ENCODE data around the gene CSNK2A1. TPM values are rescaled to one million over a fixed set of nuclear protein-coding genes. Genes with fewer than 3 reads are reported as not detected.

CSNK2A1 gene
- total RNA-seq, 1 experiment from 2014 or later, result 229 TPM

DNA sequence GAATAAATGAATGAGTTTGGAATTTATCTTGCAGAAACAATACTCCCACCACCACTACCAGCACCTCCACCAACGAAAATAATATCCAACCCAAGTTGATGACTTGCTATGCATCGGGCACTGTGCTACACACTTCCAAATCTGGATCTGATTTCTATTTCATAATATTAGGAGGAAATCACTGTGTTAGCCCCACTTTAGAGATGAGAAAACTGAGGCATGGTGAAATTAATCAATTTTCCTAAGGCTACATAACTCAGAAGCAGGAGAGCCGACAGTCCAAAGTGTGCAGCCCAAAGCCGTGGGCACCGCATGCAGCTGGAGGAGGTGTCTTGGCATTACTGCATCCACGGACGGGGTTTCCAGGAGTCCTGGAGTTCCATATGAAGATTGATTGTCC lies 48.9 kb upstream of the CSNK2A1 start:
- TF ChIP-seq, protein P1, sequence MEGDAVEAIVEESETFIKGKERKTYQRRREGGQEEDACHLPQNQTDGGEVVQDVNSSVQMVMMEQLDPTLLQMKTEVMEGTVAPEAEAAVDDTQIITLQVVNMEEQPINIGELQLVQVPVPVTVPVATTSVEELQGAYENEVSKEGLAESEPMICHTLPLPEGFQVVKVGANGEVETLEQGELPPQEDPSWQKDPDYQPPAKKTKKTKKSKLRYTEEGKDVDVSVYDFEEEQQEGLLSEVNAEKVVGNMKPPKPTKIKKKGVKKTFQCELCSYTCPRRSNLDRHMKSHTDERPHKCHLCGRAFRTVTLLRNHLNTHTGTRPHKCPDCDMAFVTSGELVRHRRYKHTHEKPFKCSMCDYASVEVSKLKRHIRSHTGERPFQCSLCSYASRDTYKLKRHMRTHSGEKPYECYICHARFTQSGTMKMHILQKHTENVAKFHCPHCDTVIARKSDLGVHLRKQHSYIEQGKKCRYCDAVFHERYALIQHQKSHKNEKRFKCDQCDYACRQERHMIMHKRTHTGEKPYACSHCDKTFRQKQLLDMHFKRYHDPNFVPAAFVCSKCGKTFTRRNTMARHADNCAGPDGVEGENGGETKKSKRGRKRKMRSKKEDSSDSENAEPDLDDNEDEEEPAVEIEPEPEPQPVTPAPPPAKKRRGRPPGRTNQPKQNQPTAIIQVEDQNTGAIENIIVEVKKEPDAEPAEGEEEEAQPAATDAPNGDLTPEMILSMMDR (conservative IDR thresholded peaks at IDR 0.05), result no peak
- no peak overlapping the region for H3K27ac Mint-ChIP-seq
- no CpG with 5 or more reads among the region's 7 CpGs for WGBS (ENCODE audit: extremely low coverage, insufficient read length, low lambda C conversion rate)

More for the DNA sequence above, 48.9 kb upstream of the CSNK2A1 start:
- no peak overlapping the region for H2BK12ac ChIP-seq (ENCODE audit: insufficient read length, low read depth, low read length)
- H3K23ac ChIP-seq (ENCODE audit: insufficient read length, low read depth, low read length), result no peak overlapping the region
- no peak overlapping the region for H3K4ac ChIP-seq (ENCODE audit: low read depth, low read length)
- H3K79me2 ChIP-seq (ENCODE audit: insufficient read depth, low read length), result no peaks in the 10 kb centered on the region
- Mint-ChIP-seq H3K9me3 (no peaks in the 10 kb centered on the region), H3K36me3 (ENCODE audit: insufficient read depth in 1 of 3, low read depth in 3 of 3) (no peaks in the 10 kb centered on the region), H3K27me3 (ENCODE audit: low read depth) (peaks cover 6% of the 10 kb centered on the region), H3K4me3 (no peak overlapping the region), H3K4me1 (peaks cover 8% of the 10 kb centered on the region in 2 experiments)
- H3K23me2 ChIP-seq (ENCODE audit: insufficient read length, low read depth, low read length, poor library complexity, severe bottlenecking), result no peaks in the 10 kb centered on the region
- no peak overlapping the region for H2AFZ ChIP-seq (ENCODE audit: low read length)
- no peak overlapping the region for H2AK5ac ChIP-seq (ENCODE audit: insufficient read length, low read length)
- H4K5ac ChIP-seq (ENCODE audit: insufficient read length, low read depth, low read length), result no peak overlapping the region
- H3K14ac ChIP-seq (ENCODE audit: insufficient read depth, low read length), result no peak overlapping the region
- no peak overlapping the region for H2BK20ac ChIP-seq (ENCODE audit: low read depth, low read length, poor library complexity, severe bottlenecking)
- no peak overlapping the region for H2BK5ac ChIP-seq (ENCODE audit: insufficient read length, low read length)
- no peak overlapping the region for H3K4me2 ChIP-seq (ENCODE audit: insufficient read depth, insufficient read length, low read length)
- H4K91ac ChIP-seq (ENCODE audit: insufficient read length, low read depth, low read length), result no peak overlapping the region
- no peak overlapping the region for H3K9ac ChIP-seq (ENCODE audit: extremely low read depth, insufficient read length, low read length)
- no peaks in the 10 kb centered on the region for H3K4me1 ChIP-seq (ENCODE audit: insufficient read depth, low read length)
- no peak overlapping the region for H3K27ac ChIP-seq (ENCODE audit: insufficient read length, low read depth, low read length)
- DNase-seq, result no peak
- H4K8ac ChIP-seq (replicated peaks; ENCODE audit: insufficient read length, low read depth, low read length), result no peak overlapping the region
- no peaks in the 10 kb centered on the region for H4K20me1 ChIP-seq (ENCODE audit: control insufficient read depth, insufficient read depth, insufficient read length)
- no peak overlapping the region for H2BK120ac ChIP-seq (ENCODE audit: low read depth, low read length, poor library complexity, severe bottlenecking)
- H3K79me1 ChIP-seq (ENCODE audit: insufficient read depth, low read depth, low read length, poor library complexity, severe bottlenecking), result no peaks in the 10 kb centered on the region
- no peak overlapping the region for H3K56ac ChIP-seq (ENCODE audit: insufficient read length, low read depth, low read length)
- no peak overlapping the region for H2BK15ac ChIP-seq (ENCODE audit: low read depth, low read length)
- H3K9me3 ChIP-seq (ENCODE audit: control insufficient read depth, low read depth, low read length), result no peaks in the 10 kb centered on the region
- H3T11ph ChIP-seq (ENCODE audit: low read length), result no peak overlapping the region
- H3K27me3 ChIP-seq (ENCODE audit: insufficient read depth, low read length), result no peaks in the 10 kb centered on the region
- no peak overlapping the region for H3K18ac ChIP-seq (ENCODE audit: insufficient read length, low read depth, low read length)
